Kidney (tissue), 14 donors: Measurements from ENCODE around the gene EXOSC7. TPM values are rescaled to one million over a fixed set of nuclear protein-coding genes. Genes with fewer than 3 reads are reported as not detected.
"Not testable (repeated sequence)": the region's sequence is repeated elsewhere in the genome, so short reads cannot be mapped to it uniquely, and the experiment has no call there.

Source experiments
- DNase-seq, 5 donors: peaks; one replicate each; pipeline ENCODE4 v3.0.0-alpha.2; 2013 to 2020
- FAIRE-seq: peaks from 2 replicates; lab custom pipeline; 2012; peaks lifted over from hg19 to GRCh38; lab: Jason Lieb, UNC
- H3K27ac ChIP-seq, 2 donors: one replicate each; pipeline ENCODE4 v1.7.0; 2013; ENCODE audit warnings: low read depth in 2 of 2, low read length in 2 of 2, inconsistent platforms in 1 of 2
- H3K27me3 ChIP-seq: one replicate; pipeline ENCODE4 v1.7.1; 2013; ENCODE audit warnings: low read length, inconsistent platforms; ENCODE audit not compliant: control insufficient read depth, insufficient read depth
- H3K36me3 ChIP-seq, 3 donors: one replicate each; pipeline versions ENCODE4 v1.7.0 to v1.7.1; 2013; ENCODE audit warnings: low read length in 3 of 3, control low read depth in 1 of 3, inconsistent platforms in 1 of 3; ENCODE audit not compliant: insufficient read depth in 3 of 3, control insufficient read depth in 2 of 3
- H3K4me1 ChIP-seq, 3 donors: one replicate each; pipeline versions ENCODE4 v1.7.0 to v1.7.1; 2013; ENCODE audit warnings: low read length in 3 of 3, inconsistent platforms in 1 of 3, low read depth in 1 of 3; ENCODE audit not compliant: control insufficient read depth in 2 of 3, insufficient read depth in 2 of 3
- H3K4me3 ChIP-seq, 3 donors: one replicate each; pipeline versions ENCODE4 v1.7.0 to v1.8.1; 2013; ENCODE audit warnings: low read length in 3 of 3, control low read depth in 1 of 3, inconsistent platforms in 1 of 3
- H3K9ac ChIP-seq, 3 donors: one replicate each; pipeline versions ENCODE4 v1.7.0 to v1.7.1; 2013; ENCODE audit warnings: low read length in 3 of 3, control low read depth in 1 of 3, inconsistent platforms in 1 of 3
- H3K9me3 ChIP-seq, 3 donors: one replicate each; pipeline versions ENCODE4 v1.7.0 to v1.7.1; 2013; ENCODE audit warnings: low read length in 3 of 3, control low read depth in 1 of 3, inconsistent platforms in 1 of 3; ENCODE audit not compliant: control insufficient read depth in 2 of 3, insufficient read depth in 1 of 3
- CTCF ChIP-seq: IDR thresholded peaks from 3 replicates; pipeline ENCODE4 v1.5.1; 2012; ENCODE audit warnings: mild to moderate bottlenecking, moderate library complexity, borderline replicate concordance; ENCODE audit not compliant: insufficient read depth; ENCODE audit errors: extremely low read depth
- intact Hi-C: fragments of 100-400 bp; cut with DNase I; formaldehyde crosslinking; loops from one replicate; pipeline ENCODE4 v1.11.1; 2022
- polyA plus RNA-seq: library from polyadenylated mRNA; stranded (reverse); fragments of 350-450 nt; fragmentation: Illumina TruSeq; extraction: RNeasy Lipid Tissue Mini Kit (QIAGEN cat#74804); gene quantifications from one replicate; pipeline ENCODE4 v1.2.3, GENCODE V29; 2014; ENCODE audit warnings: low read depth, low replicate concordance; ENCODE audit not compliant: insufficient read depth
- total RNA-seq: library from RNA; stranded (reverse); fragmentation: NEBNext Ultra II Directional; extraction: Animal tissue kit (Norgen Biotek cat#: 25700); gene quantifications from one replicate; pipeline ENCODE4 v1.2.1, GENCODE V29; 2021
- donor health status: control.
- donor health status: control.
- donor health status: control.
- donor health status: control.
- donor health status: control.
- donor health status: DM: yes; HTN: yes; CAD: no.
- donor health status: Normal renal cell carcinoma (clear cell type).

Gene EXOSC7
- total and polyA plus RNA-seq, 2 donors from 2014 or later, result 43.8 to 71.8 TPM

GRCh38 chr3:44984335-44984734 lies 8.3 kb downstream of the EXOSC7 start:
- no peak overlapping the region for H3K9ac ChIP-seq
- peak overlapping the region in 1 of 2 donors; percentile 63 for H3K27ac ChIP-seq
- no peak for FAIRE-seq
- no peaks in the 10 kb centered on the region for H3K27me3 ChIP-seq
- H3K4me3 ChIP-seq, result no peak overlapping the region
- peaks cover 0 to 9% (median 8%) of the 10 kb centered on the region in 3 donors for H3K4me1 ChIP-seq
- no peak for TF ChIP-seq CTCF
- H3K9me3 ChIP-seq, result no peaks in the 10 kb centered on the region
- DNase-seq, result no peak
- no peaks in the 10 kb centered on the region for H3K36me3 ChIP-seq
- intact Hi-C loops, result no loop called here

GRCh38 chr3:44986330-44986729 lies 10.3 kb downstream of the EXOSC7 start:
- FAIRE-seq, H3K4me3 ChIP-seq, H3K4me1 ChIP-seq, intact Hi-C loops, H3K9ac ChIP-seq, H3K27me3 ChIP-seq, H3K9me3 ChIP-seq, H3K27ac ChIP-seq, DNase-seq: not testable (repeated sequence)
- H3K36me3 ChIP-seq, result peaks cover 0 to 14% (median 11%) of the 10 kb centered on the region in 3 donors

GRCh38 chr3:44987332-44987731 lies 11.3 kb downstream of the EXOSC7 start:
- no peak for TF ChIP-seq CTCF
- no peak for DNase-seq
- Histone ChIP-seq H3K9me3 (no peaks in the 10 kb centered on the region), H3K27me3 (no peaks in the 10 kb centered on the region), H3K27ac (no peak overlapping the region), H3K4me3 (no peak overlapping the region), H3K4me1 (peaks cover 0 to 9% (median 6%) of the 10 kb centered on the region in 3 donors), H3K36me3 (peaks cover 0 to 14% (median 13%) of the 10 kb centered on the region in 3 donors), H3K9ac (no peak overlapping the region)
- FAIRE-seq, result no peak
- intact Hi-C loops, result no loop called here

GRCh38 chr3:44988073-44988472 lies 12.0 kb downstream of the EXOSC7 start:
- peaks cover 0 to 3% (median 3%) of the 10 kb centered on the region in 3 donors for H3K4me1 ChIP-seq
- TF ChIP-seq CTCF, result no peak
- no peak overlapping the region for H3K9ac ChIP-seq
- H3K27me3 ChIP-seq, result no peaks in the 10 kb centered on the region
- no peaks in the 10 kb centered on the region for H3K9me3 ChIP-seq
- no peak overlapping the region for H3K27ac ChIP-seq
- FAIRE-seq (no peak), DNase-seq (no peak)
- H3K4me3 ChIP-seq, result no peak overlapping the region
- peaks cover 0 to 14% (median 13%) of the 10 kb centered on the region in 3 donors for H3K36me3 ChIP-seq
- intact Hi-C loops, result no loop called here
